Body of pancreas (tissue), 4 donors: Measurements from ENCODE around the gene SSBP4. TPM values are rescaled to one million over a fixed set of nuclear protein-coding genes. Genes with fewer than 3 reads are reported as not detected.

ENCODE experiments used
- ATAC-seq: fragments of 150-250 bp; one replicate; pipeline ENCODE4 v1.9.1; 2016
- DNase-seq, 4 donors: peaks; one replicate each; pipeline ENCODE4 v3.0.0-alpha.2; 2019
- H3K27ac ChIP-seq, 4 donors: fragments of 200-600 bp; sonication (generic); 1 replicate in 3 of 4; 2 replicates in 1 of 4; pipeline versions ENCODE4 v1.5.1 to v1.6.1; 2016 to 2019; ENCODE audit warnings: mild to moderate bottlenecking in 1 of 4, mixed read lengths in 1 of 4, moderate library complexity in 1 of 4
- H3K27me3 ChIP-seq, 2 donors: fragments of 200-600 bp; sonication (generic); one replicate each; pipeline ENCODE4 v1.6.0; 2016; ENCODE audit warnings: mild to moderate bottlenecking in 1 of 2
- H3K36me3 ChIP-seq, 2 donors: fragments of 200-600 bp; sonication (generic); replicated peaks in 1 of 2; 2 replicates each; pipeline ENCODE4 v1.5.1; 2016; ENCODE audit warnings: low read depth in 2 of 2; ENCODE audit not compliant: insufficient read depth in 1 of 2
- H3K4me1 ChIP-seq: fragments of 200-600 bp; sonication (generic); one replicate; pipeline ENCODE4 v1.6.0; 2016
- H3K4me3 ChIP-seq, 2 donors: fragments of 200-600 bp; sonication (generic); 1 replicate in 1 of 2; 2 replicates in 1 of 2; pipeline ENCODE4 v1.5.1; 2016 to 2019
- H3K9me3 ChIP-seq, 3 donors: fragments of 200-600 bp; sonication (generic); 1 replicate in 2 of 3; 2 replicates in 1 of 3; pipeline ENCODE4 v1.5.1; 2016
- POLR2A ChIP-seq, 3 donors: fragments of 450-650 bp; IDR thresholded peaks; one replicate each; pipeline ENCODE4 v1.6.1; 2016; ENCODE audit warnings: antibody characterized with exemption in 3 of 3, mild to moderate bottlenecking in 2 of 3
- WGBS, 2 donors: methylation state at CpG; one replicate each; pipeline ENCODE4 v1.1.5; 2017; 5-methylcytosine and 5-hydroxymethylcytosine counted together
- intact Hi-C: fragments of 100-400 bp; cut with DNase I; formaldehyde crosslinking; loops from one replicate; pipeline ENCODE4 v1.15.1; 2023
- total RNA-seq, 2 donors: library from RNA; depleted of rRNA; stranded (reverse); fragments of >200 nt; gene quantifications; one replicate each; pipeline ENCODE4 v1.1.0, GENCODE V29; 2016
- TF ChIP-seq, protein P1 (sequence below), 7 experiments: fragments of 450-650 bp in 4 of 7; fragments of 200-600 bp in 3 of 7; sonication (generic) in 3 of 7; IDR thresholded peaks; one replicate each; pipeline ENCODE4 v1.5.1; 2016 to 2019; ENCODE audit warnings: antibody characterized with exemption in 7 of 7

Gene SSBP4
- total RNA-seq, 2 donors from 2014 or later: 50.1 to 63.9 TPM

DNA sequence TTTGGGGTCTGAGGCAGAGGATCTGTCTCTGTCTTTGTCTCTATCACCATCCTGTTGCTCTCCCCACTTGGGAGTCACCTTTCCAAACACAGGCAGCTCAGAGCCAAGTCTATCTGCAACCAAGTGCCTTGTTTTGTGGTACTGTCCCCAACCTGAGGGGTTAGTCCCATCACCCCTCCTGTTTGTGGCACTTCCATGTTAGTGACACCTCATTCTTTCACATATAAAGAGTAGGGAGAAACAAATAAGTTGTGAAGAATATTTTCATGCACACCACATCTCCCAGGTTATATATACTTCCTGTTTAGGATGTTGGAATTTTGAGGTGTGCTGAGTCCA lies 29.5 kb upstream of the SSBP4 start:
- H3K4me1 ChIP-seq: peaks cover 44% of the 10 kb centered on the region
- TF ChIP-seq, protein P1, sequence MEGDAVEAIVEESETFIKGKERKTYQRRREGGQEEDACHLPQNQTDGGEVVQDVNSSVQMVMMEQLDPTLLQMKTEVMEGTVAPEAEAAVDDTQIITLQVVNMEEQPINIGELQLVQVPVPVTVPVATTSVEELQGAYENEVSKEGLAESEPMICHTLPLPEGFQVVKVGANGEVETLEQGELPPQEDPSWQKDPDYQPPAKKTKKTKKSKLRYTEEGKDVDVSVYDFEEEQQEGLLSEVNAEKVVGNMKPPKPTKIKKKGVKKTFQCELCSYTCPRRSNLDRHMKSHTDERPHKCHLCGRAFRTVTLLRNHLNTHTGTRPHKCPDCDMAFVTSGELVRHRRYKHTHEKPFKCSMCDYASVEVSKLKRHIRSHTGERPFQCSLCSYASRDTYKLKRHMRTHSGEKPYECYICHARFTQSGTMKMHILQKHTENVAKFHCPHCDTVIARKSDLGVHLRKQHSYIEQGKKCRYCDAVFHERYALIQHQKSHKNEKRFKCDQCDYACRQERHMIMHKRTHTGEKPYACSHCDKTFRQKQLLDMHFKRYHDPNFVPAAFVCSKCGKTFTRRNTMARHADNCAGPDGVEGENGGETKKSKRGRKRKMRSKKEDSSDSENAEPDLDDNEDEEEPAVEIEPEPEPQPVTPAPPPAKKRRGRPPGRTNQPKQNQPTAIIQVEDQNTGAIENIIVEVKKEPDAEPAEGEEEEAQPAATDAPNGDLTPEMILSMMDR (IDR thresholded peaks at IDR 0.05): no peak
- TF ChIP-seq POLR2A (IDR thresholded peaks at IDR 0.05): no peak
- peak overlapping the region in 1 of 4 donors; percentile 15 for H3K27ac ChIP-seq
- H3K36me3 ChIP-seq: no peaks in the 10 kb centered on the region
- no peak for DNase-seq
- no peaks in the 10 kb centered on the region for H3K27me3 ChIP-seq
- H3K4me3 ChIP-seq: no peak overlapping the region
- H3K9me3 ChIP-seq: no peaks in the 10 kb centered on the region
- no peak for ATAC-seq
- intact Hi-C loops: no loop called here

DNA sequence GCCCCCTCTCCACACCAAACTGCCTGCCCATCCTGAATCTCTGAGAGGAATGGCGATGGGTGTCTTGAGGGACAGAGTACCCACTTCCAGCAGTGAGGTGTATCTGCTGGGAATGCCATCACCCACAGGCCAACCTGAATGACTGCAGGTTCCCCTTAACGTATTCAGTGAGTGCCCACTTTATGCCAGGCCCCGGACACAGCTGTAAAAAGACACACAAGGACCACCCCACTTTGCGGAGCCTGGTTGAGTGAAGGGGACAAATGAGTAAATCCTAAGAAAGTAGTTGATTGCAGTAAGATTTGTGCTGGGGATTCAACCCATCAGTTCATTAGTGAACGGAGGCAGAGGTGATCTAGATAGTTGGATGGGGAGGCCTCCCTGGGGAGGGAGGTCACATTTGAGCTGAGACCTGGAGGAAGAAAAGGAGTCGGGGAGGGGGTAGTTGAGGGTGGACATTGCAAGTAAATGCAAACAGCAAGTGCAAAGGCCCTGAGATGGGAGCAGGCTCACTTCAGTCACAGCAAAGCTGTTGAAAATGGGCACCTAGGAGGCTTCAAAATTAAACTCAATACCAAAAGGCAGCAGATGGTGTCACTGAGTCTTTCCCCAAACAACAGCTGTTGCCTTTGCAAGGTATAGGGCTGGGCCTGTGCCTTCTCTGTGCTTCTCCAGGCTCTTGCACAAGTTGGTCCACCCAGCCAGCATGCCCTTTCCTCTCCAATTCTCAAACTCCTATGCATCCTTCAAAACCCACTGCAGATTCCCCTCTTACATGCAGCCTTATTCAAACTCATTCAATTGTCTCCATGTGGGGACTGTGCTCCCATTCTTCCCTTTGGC lies 28.9 kb upstream of the SSBP4 start:
- 80 to 90% methylated on average over 6 of the region's 6 CpGs for WGBS, 2 donors
- Histone ChIP-seq H3K36me3 (no peaks in the 10 kb centered on the region), H3K4me1 (peaks cover 38% of the 10 kb centered on the region), H3K9me3 (no peaks in the 10 kb centered on the region), H3K27me3 (no peaks in the 10 kb centered on the region), H3K27ac (peak overlapping the region in 1 of 4 donors; percentile 15), H3K4me3 (no peak overlapping the region)
- intact Hi-C loops: no loop called here
- ATAC-seq (no peak), DNase-seq (no peak)
- TF ChIP-seq, protein P1 (IDR thresholded peaks at IDR 0.05): no peak
- peak in 1 of 3 donors; percentile 27 for TF ChIP-seq POLR2A (IDR thresholded peaks at IDR 0.05)

DNA sequence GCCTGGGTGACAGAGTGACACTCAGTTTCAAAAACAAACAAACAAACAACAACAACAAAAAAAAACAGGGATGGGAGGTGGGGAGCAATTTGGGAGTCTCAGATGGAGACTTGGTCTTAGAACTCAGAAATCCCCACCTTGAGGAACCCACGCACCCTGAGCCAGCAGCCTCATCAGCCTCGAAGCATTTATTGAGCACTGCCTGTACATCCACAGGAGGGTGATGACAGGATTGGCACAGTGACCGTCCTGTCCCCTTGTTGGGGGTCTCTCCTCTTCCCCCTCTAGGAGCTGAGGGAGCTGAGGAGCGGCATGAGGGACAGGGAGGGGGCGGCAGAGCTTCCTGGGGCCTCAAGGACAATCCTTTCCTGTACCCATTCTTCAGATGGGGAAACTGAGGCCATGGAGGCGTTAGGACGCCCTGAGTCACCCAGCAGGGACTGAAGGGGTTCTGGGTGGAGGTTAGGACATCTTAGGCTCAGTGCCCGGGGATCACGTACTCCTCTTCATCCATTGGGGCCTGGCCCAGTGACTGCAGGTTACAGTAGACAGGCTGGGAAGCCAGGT lies 27.6 kb upstream of the SSBP4 start:
- WGBS, 2 donors: 73 to 83% methylated on average over 5 to 7 of the region's 9 CpGs
- no peak for TF ChIP-seq POLR2A (IDR thresholded peaks at IDR 0.05)
- TF ChIP-seq, protein P1 (IDR thresholded peaks at IDR 0.05): no peak
- H3K4me3 ChIP-seq: no peak overlapping the region
- no peaks in the 10 kb centered on the region for H3K27me3 ChIP-seq
- intact Hi-C loops: no loop called here
- no peak for ATAC-seq
- no peak for DNase-seq
- H3K9me3 ChIP-seq: no peaks in the 10 kb centered on the region
- peak overlapping the region in 1 of 4 donors; percentile 63 for H3K27ac ChIP-seq
- peaks cover 32% of the 10 kb centered on the region for H3K4me1 ChIP-seq
- H3K36me3 ChIP-seq: no peaks in the 10 kb centered on the region

DNA sequence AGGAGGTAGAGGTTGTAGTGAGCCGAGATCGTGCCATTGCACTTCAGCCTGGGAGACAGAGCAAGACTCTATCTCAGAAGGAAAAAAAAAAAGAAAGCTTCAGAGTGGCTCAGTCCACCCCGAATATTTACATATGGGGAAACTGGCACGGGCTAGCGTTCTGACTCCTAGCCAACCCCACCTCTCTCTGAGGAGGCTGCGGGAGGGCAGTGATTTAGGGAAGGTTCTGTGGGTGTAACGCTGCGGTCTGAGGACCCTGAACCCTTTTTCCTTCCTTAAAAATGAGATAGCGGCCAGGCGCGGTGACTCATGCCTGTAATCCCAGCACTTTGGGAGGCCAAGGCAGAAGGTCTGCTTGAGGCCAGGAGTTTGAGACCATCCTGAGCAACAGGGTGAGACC lies 26.8 kb upstream of the SSBP4 start:
- TF ChIP-seq, protein P1 (IDR thresholded peaks at IDR 0.05): no peak
- TF ChIP-seq POLR2A (IDR thresholded peaks at IDR 0.05): no peak
- Histone ChIP-seq H3K9me3 (no peaks in the 10 kb centered on the region), H3K36me3 (no peaks in the 10 kb centered on the region), H3K27ac (peak overlapping the region in 1 of 4 donors; percentile 63), H3K27me3 (peaks cover 0 to 7% of the 10 kb centered on the region in 2 donors), H3K4me1 (peaks cover 32% of the 10 kb centered on the region), H3K4me3 (no peak overlapping the region)
- 44 to 58% methylated on average over 11 of the region's 11 CpGs for WGBS, 2 donors
- ATAC-seq: no peak
- intact Hi-C loops: no loop called here
- peak in 3 of 4 donors; percentile 52 to 76 (median 56) for DNase-seq
